ENCODE measurements around the gene HLCS.

DNA sequence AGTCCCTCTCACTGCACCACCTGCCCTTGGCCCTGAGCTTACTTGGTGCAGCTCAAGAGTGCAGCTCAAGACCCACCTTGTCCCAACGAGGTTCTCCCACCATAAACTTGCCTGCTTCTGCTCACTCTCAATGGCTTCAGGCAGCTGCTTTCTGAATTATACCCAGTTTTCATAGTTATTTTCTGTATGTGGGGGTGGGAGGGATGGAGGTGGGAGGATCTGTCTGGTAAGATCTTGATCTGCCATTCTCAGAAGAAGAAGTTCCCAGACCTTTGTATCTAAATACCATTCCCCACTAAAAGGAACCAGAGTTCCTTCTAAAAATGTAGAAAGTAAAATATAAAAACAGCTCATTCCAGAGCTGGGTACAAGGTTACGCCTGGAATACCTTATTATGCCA, 156.0 kb downstream of the HLCS start:
- TF ChIP-seq, protein P1, sequence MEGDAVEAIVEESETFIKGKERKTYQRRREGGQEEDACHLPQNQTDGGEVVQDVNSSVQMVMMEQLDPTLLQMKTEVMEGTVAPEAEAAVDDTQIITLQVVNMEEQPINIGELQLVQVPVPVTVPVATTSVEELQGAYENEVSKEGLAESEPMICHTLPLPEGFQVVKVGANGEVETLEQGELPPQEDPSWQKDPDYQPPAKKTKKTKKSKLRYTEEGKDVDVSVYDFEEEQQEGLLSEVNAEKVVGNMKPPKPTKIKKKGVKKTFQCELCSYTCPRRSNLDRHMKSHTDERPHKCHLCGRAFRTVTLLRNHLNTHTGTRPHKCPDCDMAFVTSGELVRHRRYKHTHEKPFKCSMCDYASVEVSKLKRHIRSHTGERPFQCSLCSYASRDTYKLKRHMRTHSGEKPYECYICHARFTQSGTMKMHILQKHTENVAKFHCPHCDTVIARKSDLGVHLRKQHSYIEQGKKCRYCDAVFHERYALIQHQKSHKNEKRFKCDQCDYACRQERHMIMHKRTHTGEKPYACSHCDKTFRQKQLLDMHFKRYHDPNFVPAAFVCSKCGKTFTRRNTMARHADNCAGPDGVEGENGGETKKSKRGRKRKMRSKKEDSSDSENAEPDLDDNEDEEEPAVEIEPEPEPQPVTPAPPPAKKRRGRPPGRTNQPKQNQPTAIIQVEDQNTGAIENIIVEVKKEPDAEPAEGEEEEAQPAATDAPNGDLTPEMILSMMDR (conservative IDR thresholded peaks at IDR 0.05; ENCODE audit: low read depth, low read length), result no peak
- no peak for TF ChIP-seq MAZ (IDR thresholded peaks at IDR 0.05; ENCODE audit: borderline replicate concordance, low read depth, low read length)
- TF ChIP-seq POLR2A (IDR thresholded peaks at IDR 0.05; ENCODE audit: low read depth, low read length), result no peak
- no peak for TF ChIP-seq RAD21 (IDR thresholded peaks at IDR 0.05; ENCODE audit: low read length)
- no peak for TF ChIP-seq MAFK (IDR thresholded peaks at IDR 0.05; ENCODE audit: low read depth, low read length)
- no peak for TF ChIP-seq NFE2L2 (IDR thresholded peaks at IDR 0.05; ENCODE audit: low read depth, low read length)
- no peak for TF ChIP-seq SMC3 (IDR thresholded peaks at IDR 0.05; ENCODE audit: low read depth, low read length)
- TF ChIP-seq CHD1 (IDR thresholded peaks at IDR 0.05; ENCODE audit: low read depth, low read length), result no peak
- no peak for TF ChIP-seq CEBPB (IDR thresholded peaks at IDR 0.05; ENCODE audit: low read depth, low read length)
- TF ChIP-seq RFX5 (IDR thresholded peaks at IDR 0.05; ENCODE audit: low read depth, low read length), result no peak

Measured in IMR-90 (cell line).